WTC11 (cell line): Measurements from ENCODE around the gene GSTM4. TPM values are rescaled to one million over a fixed set of nuclear protein-coding genes. Genes with fewer than 3 reads are reported as not detected.
A peak's percentile ranks its signal among the peaks of the same experiment; 100 is the strongest.

Source experiments
- ATAC-seq: fragments of 200-7000 bp; cut with Tn5 transposase; 2 replicates; pipeline ENCODE4 v1.10.0; 2021; ENCODE audit warnings: mild to moderate bottlenecking, moderate library complexity
- CTCF ChIA-PET: fragments of 300-600 bp; sonication (Branson Sonifier 250); formaldehyde crosslinking; loops from one replicate; lab custom pipeline; 2021; ENCODE audit warnings: antibody characterized with exemption; lab: Charles Lee
- POLR2A ChIA-PET: fragments of 350-600 bp; sonication (Branson Sonifier 250); formaldehyde crosslinking; loops from one replicate; lab custom pipeline; 2021; ENCODE audit warnings: antibody characterized with exemption; lab: Charles Lee
- DNase-seq: peaks from one replicate; pipeline ENCODE4 v3.0.0; 2021; ENCODE audit warnings: low spot score
- H3K27ac Mint-ChIP-seq: 2 replicates; pipeline ENCODE4 v1.8.0; 2021; ENCODE audit warnings: mixed read lengths
- H3K27me3 Mint-ChIP-seq: 2 replicates; pipeline ENCODE4 v1.8.0; 2021; ENCODE audit warnings: low read depth, mild to moderate bottlenecking, moderate library complexity, mixed read lengths
- H3K36me3 Mint-ChIP-seq: 2 replicates; pipeline ENCODE4 v1.8.0; 2021; ENCODE audit warnings: mixed read lengths
- H3K4me1 Mint-ChIP-seq: 2 replicates; pipeline ENCODE4 v1.8.0; 2022; ENCODE audit warnings: mixed read lengths
- H3K4me3 Mint-ChIP-seq: 2 replicates; pipeline ENCODE4 v1.8.0; 2021; ENCODE audit warnings: mild to moderate bottlenecking, moderate library complexity, mixed read lengths
- H3K9me3 Mint-ChIP-seq: 2 replicates; pipeline ENCODE4 v1.8.0; 2021; ENCODE audit warnings: mixed read lengths
- ATF1 ChIP-seq: sonication (generic); formaldehyde crosslinking; IDR thresholded peaks from 2 replicates; pipeline ENCODE4 v1.8.1; 2023; ENCODE audit warnings: mild to moderate bottlenecking, moderate library complexity, missing genetic modification reagents
- ESRRA ChIP-seq: sonication (generic); formaldehyde crosslinking; IDR thresholded peaks from 2 replicates; pipeline ENCODE4 v1.8.1; 2022; ENCODE audit warnings: mild to moderate bottlenecking, missing genetic modification reagents, borderline replicate concordance
- FOXJ3 ChIP-seq: sonication (generic); formaldehyde crosslinking; IDR thresholded peaks from 2 replicates; pipeline ENCODE4 v1.9.0; 2021; ENCODE audit warnings: missing genetic modification reagents, mild to moderate bottlenecking, borderline replicate concordance
- GABPB1 ChIP-seq: sonication (generic); formaldehyde crosslinking; IDR thresholded peaks from 2 replicates; pipeline ENCODE4 v1.8.1; 2023; ENCODE audit warnings: mild to moderate bottlenecking, missing genetic modification reagents
- GRHL2 ChIP-seq: fragments of 250-450 bp; sonication (Bioruptor Pico); IDR thresholded peaks from 2 replicates; pipeline ENCODE4 v1.8.0; 2022; ENCODE audit warnings: mild to moderate bottlenecking, moderate library complexity; ENCODE audit not compliant: insufficient replicate concordance, severe bottlenecking
- RELA ChIP-seq: sonication (generic); formaldehyde crosslinking; IDR thresholded peaks from 2 replicates; pipeline ENCODE4 v1.8.1; 2022; ENCODE audit warnings: missing genetic modification reagents, mild to moderate bottlenecking, borderline replicate concordance
- TEAD4 ChIP-seq: sonication (generic); formaldehyde crosslinking; IDR thresholded peaks from 2 replicates; pipeline ENCODE4 v1.8.0; 2022; ENCODE audit warnings: mild to moderate bottlenecking, missing genetic modification reagents
- TP53 ChIP-seq: sonication (generic); formaldehyde crosslinking; IDR thresholded peaks from 2 replicates; pipeline ENCODE4 v1.8.1; 2023; ENCODE audit warnings: mild to moderate bottlenecking, missing genetic modification reagents
- ZNF121 ChIP-seq: sonication (generic); formaldehyde crosslinking; IDR thresholded peaks from 2 replicates; pipeline ENCODE4 v1.8.0; 2023; ENCODE audit warnings: missing genetic modification reagents
- ZNF219 ChIP-seq: sonication (generic); formaldehyde crosslinking; IDR thresholded peaks from 2 replicates; pipeline ENCODE4 v1.8.0; 2023; ENCODE audit warnings: missing genetic modification reagents, mild to moderate bottlenecking, borderline replicate concordance
- ZNF396 ChIP-seq: fragments of 250-450 bp; sonication (Bioruptor Pico); IDR thresholded peaks from 2 replicates; pipeline ENCODE4 v1.8.0; 2021; ENCODE audit warnings: mild to moderate bottlenecking, moderate library complexity, borderline replicate concordance
- ZNF671 ChIP-seq: fragments of 250-450 bp; sonication (Bioruptor Pico); IDR thresholded peaks from 2 replicates; pipeline ENCODE4 v1.8.0; 2021; ENCODE audit warnings: mild to moderate bottlenecking
- total RNA-seq: library from RNA; stranded (reverse); gene quantifications from 3 replicates; pipeline ENCODE4 v1.2.3, GENCODE V29; 2021
- TF ChIP-seq, protein P1 (sequence below): sonication (generic); formaldehyde crosslinking; IDR thresholded peaks from 2 replicates; pipeline ENCODE4 v1.8.1; 2022; ENCODE audit warnings: mild to moderate bottlenecking, missing genetic modification reagents, moderate library complexity, borderline replicate concordance
- TF ChIP-seq, protein P2 (sequence below): sonication (generic); formaldehyde crosslinking; IDR thresholded peaks from 2 replicates; pipeline ENCODE4 v1.8.1; 2023; ENCODE audit warnings: mild to moderate bottlenecking, missing genetic modification reagents, moderate library complexity
- TF ChIP-seq, protein P3 (sequence below): sonication (generic); formaldehyde crosslinking; IDR thresholded peaks from 2 replicates; pipeline ENCODE4 v1.8.0; 2023; ENCODE audit warnings: missing genetic modification reagents, mild to moderate bottlenecking, borderline replicate concordance
- TF ChIP-seq, protein P4 (sequence below): sonication (generic); formaldehyde crosslinking; IDR thresholded peaks from 2 replicates; pipeline ENCODE4 v1.8.1; 2022; ENCODE audit warnings: low read depth, mild to moderate bottlenecking, moderate library complexity, missing genetic modification reagents, borderline replicate concordance
- TF ChIP-seq, protein P5 (sequence below): sonication (generic); formaldehyde crosslinking; IDR thresholded peaks from 2 replicates; pipeline ENCODE4 v1.8.1; 2023; ENCODE audit warnings: mild to moderate bottlenecking, missing genetic modification reagents, moderate library complexity
- TF ChIP-seq, protein P6 (sequence below): fragments of 250-450 bp; sonication (Bioruptor Pico); IDR thresholded peaks from 2 replicates; pipeline ENCODE4 v1.9.0; 2021; ENCODE audit warnings: mild to moderate bottlenecking
- TF ChIP-seq, protein P7 (sequence below): sonication (generic); formaldehyde crosslinking; IDR thresholded peaks from 2 replicates; pipeline ENCODE4 v1.8.0; 2022; ENCODE audit warnings: mild to moderate bottlenecking, missing genetic modification reagents

GSTM4 gene
- total RNA-seq, 1 experiment from 2014 or later = 16.7 TPM

DNA sequence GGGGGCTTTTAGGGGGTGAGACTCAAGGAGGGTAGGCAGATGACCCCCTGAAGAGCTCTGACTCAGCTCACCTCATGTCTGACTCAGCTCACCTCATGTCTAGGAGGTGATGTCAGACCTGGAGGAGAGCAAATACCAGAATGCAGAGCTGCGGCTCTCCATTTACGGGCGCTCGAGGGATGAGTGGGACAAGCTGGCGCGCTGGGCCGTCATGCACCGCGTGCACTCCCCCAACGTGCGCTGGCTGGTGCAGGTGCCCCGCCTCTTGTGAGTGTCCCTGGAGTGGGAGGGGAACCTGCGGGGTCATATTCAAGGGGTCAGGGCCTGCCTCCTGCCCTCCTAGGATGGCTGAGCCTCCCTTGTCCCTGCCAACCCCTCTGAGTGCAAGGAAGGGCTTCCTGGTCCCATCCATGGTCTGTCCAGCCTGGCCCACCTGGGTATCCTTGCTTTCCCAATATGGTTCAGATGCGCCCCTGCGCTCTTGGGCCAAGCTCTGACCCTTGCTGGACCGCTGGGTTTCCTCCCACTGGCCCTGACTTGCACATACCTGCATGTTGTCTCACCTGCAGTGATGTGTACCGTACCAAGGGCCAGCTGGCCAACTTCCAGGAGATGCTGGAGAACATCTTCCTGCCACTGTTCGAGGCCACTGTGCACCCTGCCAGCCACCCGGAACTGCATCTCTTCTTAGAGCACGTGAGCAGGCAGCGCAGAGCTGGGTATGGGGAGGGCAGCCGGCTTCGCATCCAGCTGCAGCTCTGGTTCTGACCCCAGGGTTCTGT, 27.2 kb upstream of the GSTM4 start:
- Mint-ChIP-seq H3K27ac (no peak overlapping the region), H3K36me3 (peaks cover 30% of the 10 kb centered on the region), H3K9me3 (no peaks in the 10 kb centered on the region), H3K27me3 (no peaks in the 10 kb centered on the region), H3K4me3 (no peak overlapping the region), H3K4me1 (peaks cover 9% of the 10 kb centered on the region; the same call in 1 of the 2 replicates)
- ChIA-PET CTCF (interaction anchor here (0.5 to 4.6 kb wide), 6 partner anchors 9 to 82 kb away, joined by 4 to 80 read pairs (median 18); partner anchors contain the start of genes AMPD2, GNAT2 and GSTM4), POLR2A (no interaction called here)
- TF ChIP-seq, protein P1, sequence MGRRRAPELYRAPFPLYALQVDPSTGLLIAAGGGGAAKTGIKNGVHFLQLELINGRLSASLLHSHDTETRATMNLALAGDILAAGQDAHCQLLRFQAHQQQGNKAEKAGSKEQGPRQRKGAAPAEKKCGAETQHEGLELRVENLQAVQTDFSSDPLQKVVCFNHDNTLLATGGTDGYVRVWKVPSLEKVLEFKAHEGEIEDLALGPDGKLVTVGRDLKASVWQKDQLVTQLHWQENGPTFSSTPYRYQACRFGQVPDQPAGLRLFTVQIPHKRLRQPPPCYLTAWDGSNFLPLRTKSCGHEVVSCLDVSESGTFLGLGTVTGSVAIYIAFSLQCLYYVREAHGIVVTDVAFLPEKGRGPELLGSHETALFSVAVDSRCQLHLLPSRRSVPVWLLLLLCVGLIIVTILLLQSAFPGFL = no peak
- TF ChIP-seq RELA (no peak), ZNF671 (CRISPR knock-in tag) (no peak), FOXJ3 (CRISPR knock-in tag) (no peak)
- TF ChIP-seq, protein P2, sequence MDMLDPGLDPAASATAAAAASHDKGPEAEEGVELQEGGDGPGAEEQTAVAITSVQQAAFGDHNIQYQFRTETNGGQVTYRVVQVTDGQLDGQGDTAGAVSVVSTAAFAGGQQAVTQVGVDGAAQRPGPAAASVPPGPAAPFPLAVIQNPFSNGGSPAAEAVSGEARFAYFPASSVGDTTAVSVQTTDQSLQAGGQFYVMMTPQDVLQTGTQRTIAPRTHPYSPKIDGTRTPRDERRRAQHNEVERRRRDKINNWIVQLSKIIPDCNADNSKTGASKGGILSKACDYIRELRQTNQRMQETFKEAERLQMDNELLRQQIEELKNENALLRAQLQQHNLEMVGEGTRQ (CRISPR knock-in tag) = no peak
- TF ChIP-seq, protein P3, sequence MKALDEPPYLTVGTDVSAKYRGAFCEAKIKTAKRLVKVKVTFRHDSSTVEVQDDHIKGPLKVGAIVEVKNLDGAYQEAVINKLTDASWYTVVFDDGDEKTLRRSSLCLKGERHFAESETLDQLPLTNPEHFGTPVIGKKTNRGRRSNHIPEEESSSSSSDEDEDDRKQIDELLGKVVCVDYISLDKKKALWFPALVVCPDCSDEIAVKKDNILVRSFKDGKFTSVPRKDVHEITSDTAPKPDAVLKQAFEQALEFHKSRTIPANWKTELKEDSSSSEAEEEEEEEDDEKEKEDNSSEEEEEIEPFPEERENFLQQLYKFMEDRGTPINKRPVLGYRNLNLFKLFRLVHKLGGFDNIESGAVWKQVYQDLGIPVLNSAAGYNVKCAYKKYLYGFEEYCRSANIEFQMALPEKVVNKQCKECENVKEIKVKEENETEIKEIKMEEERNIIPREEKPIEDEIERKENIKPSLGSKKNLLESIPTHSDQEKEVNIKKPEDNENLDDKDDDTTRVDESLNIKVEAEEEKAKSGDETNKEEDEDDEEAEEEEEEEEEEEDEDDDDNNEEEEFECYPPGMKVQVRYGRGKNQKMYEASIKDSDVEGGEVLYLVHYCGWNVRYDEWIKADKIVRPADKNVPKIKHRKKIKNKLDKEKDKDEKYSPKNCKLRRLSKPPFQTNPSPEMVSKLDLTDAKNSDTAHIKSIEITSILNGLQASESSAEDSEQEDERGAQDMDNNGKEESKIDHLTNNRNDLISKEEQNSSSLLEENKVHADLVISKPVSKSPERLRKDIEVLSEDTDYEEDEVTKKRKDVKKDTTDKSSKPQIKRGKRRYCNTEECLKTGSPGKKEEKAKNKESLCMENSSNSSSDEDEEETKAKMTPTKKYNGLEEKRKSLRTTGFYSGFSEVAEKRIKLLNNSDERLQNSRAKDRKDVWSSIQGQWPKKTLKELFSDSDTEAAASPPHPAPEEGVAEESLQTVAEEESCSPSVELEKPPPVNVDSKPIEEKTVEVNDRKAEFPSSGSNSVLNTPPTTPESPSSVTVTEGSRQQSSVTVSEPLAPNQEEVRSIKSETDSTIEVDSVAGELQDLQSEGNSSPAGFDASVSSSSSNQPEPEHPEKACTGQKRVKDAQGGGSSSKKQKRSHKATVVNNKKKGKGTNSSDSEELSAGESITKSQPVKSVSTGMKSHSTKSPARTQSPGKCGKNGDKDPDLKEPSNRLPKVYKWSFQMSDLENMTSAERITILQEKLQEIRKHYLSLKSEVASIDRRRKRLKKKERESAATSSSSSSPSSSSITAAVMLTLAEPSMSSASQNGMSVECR (CRISPR knock-in tag) = no peak
- DNase-seq = no peak
- no peak for ATAC-seq

DNA sequence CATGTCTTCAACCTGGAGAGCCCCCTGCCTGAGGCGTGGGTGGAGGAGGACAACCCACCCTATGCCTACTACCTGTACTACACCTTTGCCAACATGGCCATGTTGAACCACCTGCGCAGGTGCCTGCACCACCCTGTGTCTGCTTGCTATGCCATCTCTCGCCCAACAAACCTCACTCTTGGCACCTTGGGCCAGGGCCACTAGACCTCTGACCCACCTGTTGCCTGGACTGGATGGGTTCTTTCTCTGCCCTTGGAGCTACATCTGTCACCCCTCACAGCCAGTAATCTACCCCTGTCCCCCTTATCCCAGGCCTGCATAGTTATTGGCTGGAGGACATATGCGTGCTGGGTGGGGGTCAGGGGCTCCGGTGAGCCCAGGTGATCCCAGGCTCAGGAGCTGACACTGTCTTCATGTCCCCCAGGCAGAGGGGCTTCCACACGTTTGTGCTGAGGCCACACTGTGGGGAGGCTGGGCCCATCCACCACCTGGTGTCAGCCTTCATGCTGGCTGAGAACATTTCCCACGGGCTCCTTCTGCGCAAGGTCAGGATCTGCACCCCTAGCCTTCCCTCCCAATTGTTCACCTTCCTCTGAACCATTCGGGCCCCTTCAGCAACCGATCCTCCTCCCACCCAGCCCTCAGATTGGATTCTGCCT, 26.4 kb upstream of the GSTM4 start:
- POLR2A ChIA-PET = no interaction called here
- TF ChIP-seq ZNF219 (CRISPR knock-in tag) (no peak), ZNF396 (no peak), GRHL2 (CRISPR knock-in tag) (no peak), TEAD4 (CRISPR knock-in tag) (no peak), ZNF121 (no peak), TP53 (CRISPR knock-in tag) (no peak), ESRRA (CRISPR knock-in tag) (no peak), ATF1 (no peak), GABPB1 (no peak)
- TF ChIP-seq, protein P4, sequence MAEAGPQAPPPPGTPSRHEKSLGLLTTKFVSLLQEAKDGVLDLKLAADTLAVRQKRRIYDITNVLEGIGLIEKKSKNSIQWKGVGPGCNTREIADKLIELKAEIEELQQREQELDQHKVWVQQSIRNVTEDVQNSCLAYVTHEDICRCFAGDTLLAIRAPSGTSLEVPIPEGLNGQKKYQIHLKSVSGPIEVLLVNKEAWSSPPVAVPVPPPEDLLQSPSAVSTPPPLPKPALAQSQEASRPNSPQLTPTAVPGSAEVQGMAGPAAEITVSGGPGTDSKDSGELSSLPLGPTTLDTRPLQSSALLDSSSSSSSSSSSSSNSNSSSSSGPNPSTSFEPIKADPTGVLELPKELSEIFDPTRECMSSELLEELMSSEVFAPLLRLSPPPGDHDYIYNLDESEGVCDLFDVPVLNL (CRISPR knock-in tag) = no peak
- TF ChIP-seq, protein P5, sequence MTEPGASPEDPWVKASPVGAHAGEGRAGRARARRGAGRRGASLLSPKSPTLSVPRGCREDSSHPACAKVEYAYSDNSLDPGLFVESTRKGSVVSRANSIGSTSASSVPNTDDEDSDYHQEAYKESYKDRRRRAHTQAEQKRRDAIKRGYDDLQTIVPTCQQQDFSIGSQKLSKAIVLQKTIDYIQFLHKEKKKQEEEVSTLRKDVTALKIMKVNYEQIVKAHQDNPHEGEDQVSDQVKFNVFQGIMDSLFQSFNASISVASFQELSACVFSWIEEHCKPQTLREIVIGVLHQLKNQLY (CRISPR knock-in tag) = no peak
- TF ChIP-seq, protein P6, sequence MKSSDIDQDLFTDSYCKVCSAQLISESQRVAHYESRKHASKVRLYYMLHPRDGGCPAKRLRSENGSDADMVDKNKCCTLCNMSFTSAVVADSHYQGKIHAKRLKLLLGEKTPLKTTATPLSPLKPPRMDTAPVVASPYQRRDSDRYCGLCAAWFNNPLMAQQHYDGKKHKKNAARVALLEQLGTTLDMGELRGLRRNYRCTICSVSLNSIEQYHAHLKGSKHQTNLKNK (CRISPR knock-in tag) = no peak
- TF ChIP-seq, protein P7, sequence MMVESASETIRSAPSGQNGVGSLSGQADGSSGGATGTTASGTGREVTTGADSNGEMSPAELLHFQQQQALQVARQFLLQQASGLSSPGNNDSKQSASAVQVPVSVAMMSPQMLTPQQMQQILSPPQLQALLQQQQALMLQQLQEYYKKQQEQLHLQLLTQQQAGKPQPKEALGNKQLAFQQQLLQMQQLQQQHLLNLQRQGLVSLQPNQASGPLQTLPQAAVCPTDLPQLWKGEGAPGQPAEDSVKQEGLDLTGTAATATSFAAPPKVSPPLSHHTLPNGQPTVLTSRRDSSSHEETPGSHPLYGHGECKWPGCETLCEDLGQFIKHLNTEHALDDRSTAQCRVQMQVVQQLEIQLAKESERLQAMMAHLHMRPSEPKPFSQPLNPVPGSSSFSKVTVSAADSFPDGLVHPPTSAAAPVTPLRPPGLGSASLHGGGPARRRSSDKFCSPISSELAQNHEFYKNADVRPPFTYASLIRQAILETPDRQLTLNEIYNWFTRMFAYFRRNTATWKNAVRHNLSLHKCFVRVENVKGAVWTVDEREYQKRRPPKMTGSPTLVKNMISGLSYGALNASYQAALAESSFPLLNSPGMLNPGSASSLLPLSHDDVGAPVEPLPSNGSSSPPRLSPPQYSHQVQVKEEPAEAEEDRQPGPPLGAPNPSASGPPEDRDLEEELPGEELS = no peak

More for the DNA sequence above, 26.4 kb upstream of the GSTM4 start:
- peaks cover 30% of the 10 kb centered on the region for H3K36me3 Mint-ChIP-seq
- DNase-seq (no peak), ATAC-seq (no peak)
- 0 out of 2 replicates have a peak overlapping the region, but pooled peaks have one; percentile 57 for H3K27ac Mint-ChIP-seq
- CTCF ChIA-PET = interaction anchor here (0.5 to 4.6 kb wide), 28 partner anchors 7 to 405 kb away, joined by 3 to 100 read pairs (median 8); partner anchors contain the start of genes AHCYL1, AMPD2, GNAI3 and GNAT2
- H3K9me3 Mint-ChIP-seq = no peaks in the 10 kb centered on the region
- peaks cover 10% of the 10 kb centered on the region for H3K4me1 Mint-ChIP-seq
- H3K4me3 Mint-ChIP-seq = no peak overlapping the region
- no peaks in the 10 kb centered on the region for H3K27me3 Mint-ChIP-seq
